ENCODE measurements around the gene HSDL2. TPM values are rescaled to one million over a fixed set of nuclear protein-coding genes. Genes with fewer than 3 reads are reported as not detected.
"Not testable (repeated sequence)": the region's sequence is repeated elsewhere in the genome, so short reads cannot be mapped to it uniquely, and the experiment has no call there.

HSDL2 gene
- total RNA-seq, 1 experiment from 2014 or later, result 37.0 TPM

DNA sequence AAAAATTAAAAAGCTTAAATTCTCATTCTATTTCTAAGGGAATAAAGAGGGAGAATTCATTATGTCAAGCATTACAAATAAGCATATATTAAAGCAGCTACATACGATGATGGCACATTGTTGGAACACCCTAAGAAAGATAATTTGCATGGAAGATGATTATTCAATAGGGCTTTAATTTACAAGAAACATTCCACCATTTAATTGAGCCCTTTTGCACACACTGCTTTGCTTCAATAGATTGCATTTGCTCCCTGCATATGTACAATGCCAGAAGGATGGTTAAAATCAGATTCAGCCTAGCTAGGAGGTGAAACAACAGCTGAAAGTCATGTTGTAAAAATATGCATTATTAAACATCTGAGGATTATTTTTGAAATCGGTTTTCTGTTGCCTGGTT, 128.5 kb downstream of the HSDL2 start:
- Histone ChIP-seq H3K9me3 (ENCODE audit: low read length) (no peaks in the 10 kb centered on the region), H3K4me3 (ENCODE audit: low read length) (no peak overlapping the region), H3K9me2 (replicated peaks; ENCODE audit: low read length) (no peaks in the 10 kb centered on the region), H3K36me3 (ENCODE audit: low read depth, low read length) (no peaks in the 10 kb centered on the region), H3F3A (ENCODE audit: low read length, unreplicated experiment) (no peaks in the 10 kb centered on the region), H3K27me3 (ENCODE audit: low read length) (no peaks in the 10 kb centered on the region), H3K9ac (ENCODE audit: low read length) (no peak overlapping the region), H4K20me1 (ENCODE audit: low read length) (no peaks in the 10 kb centered on the region), H3K27ac (ENCODE audit: low read length) (no peak overlapping the region), H3K79me2 (ENCODE audit: low read length) (no peaks in the 10 kb centered on the region), H2AFZ (ENCODE audit: low read length) (no peak overlapping the region), H3K4me2 (ENCODE audit: low read length) (no peak overlapping the region), H3K4me1 (ENCODE audit: insufficient read depth, low read length) (no peaks in the 10 kb centered on the region)
- no peak for TF ChIP-seq EZH2phosphoT487 (IDR thresholded peaks at IDR 0.05; ENCODE audit: borderline replicate concordance, low read length)
- TF ChIP-seq, protein P1, sequence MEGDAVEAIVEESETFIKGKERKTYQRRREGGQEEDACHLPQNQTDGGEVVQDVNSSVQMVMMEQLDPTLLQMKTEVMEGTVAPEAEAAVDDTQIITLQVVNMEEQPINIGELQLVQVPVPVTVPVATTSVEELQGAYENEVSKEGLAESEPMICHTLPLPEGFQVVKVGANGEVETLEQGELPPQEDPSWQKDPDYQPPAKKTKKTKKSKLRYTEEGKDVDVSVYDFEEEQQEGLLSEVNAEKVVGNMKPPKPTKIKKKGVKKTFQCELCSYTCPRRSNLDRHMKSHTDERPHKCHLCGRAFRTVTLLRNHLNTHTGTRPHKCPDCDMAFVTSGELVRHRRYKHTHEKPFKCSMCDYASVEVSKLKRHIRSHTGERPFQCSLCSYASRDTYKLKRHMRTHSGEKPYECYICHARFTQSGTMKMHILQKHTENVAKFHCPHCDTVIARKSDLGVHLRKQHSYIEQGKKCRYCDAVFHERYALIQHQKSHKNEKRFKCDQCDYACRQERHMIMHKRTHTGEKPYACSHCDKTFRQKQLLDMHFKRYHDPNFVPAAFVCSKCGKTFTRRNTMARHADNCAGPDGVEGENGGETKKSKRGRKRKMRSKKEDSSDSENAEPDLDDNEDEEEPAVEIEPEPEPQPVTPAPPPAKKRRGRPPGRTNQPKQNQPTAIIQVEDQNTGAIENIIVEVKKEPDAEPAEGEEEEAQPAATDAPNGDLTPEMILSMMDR (conservative IDR thresholded peaks at IDR 0.05; ENCODE audit: low read depth, low read length), result no peak
- no peak for TF ChIP-seq EZH2 (IDR thresholded peaks at IDR 0.05; ENCODE audit: low read length, unreplicated experiment)
- ChIA-PET CTCF (no interaction called here), POLR2A (ENCODE audit: unreplicated experiment) (no interaction called here)
- ATAC-seq (no peak), DNase-seq (no peak)
- BruUV-seq (replicated peaks), result no TSS peak
- intact Hi-C loops (cut with micrococcal nuclease), result no loop called here

DNA sequence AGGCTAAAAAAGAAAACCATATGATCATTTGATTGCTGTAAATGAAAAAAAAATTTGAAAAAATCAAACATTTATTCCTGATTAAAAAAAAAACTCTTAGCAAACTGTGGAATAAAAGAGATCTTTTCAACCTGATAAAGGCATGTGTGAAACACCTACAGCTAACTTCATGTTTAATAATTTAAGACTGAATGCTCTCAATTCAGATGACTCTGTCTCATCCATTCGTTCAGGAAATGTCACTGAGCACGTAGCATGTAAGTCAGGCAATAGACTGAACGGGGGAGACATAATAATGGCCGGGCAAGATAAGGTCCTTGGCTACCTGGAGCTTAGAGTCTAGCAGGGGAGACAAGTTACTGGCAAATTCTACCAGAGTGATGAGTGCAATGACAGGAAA, 132.5 kb downstream of the HSDL2 start:
- H3F3A ChIP-seq (ENCODE audit: low read length, unreplicated experiment); H3K4me1 ChIP-seq (ENCODE audit: insufficient read depth, low read length); POLR2A ChIA-PET (ENCODE audit: unreplicated experiment); ATAC-seq; CTCF ChIA-PET; H4K20me1 ChIP-seq (ENCODE audit: low read length); H3K9me2 ChIP-seq (replicated peaks; ENCODE audit: low read length); H3K4me2 ChIP-seq (ENCODE audit: low read length); H3K27me3 ChIP-seq (ENCODE audit: low read length); H3K4me3 ChIP-seq (ENCODE audit: low read length); H3K36me3 ChIP-seq (ENCODE audit: low read depth, low read length); H3K9me3 ChIP-seq (ENCODE audit: low read length); H3K9ac ChIP-seq (ENCODE audit: low read length); BruUV-seq (replicated peaks); H2AFZ ChIP-seq (ENCODE audit: low read length); DNase-seq; H3K79me2 ChIP-seq (ENCODE audit: low read length); H3K27ac ChIP-seq (ENCODE audit: low read length); intact Hi-C loops (cut with micrococcal nuclease): not testable (repeated sequence)

DNA sequence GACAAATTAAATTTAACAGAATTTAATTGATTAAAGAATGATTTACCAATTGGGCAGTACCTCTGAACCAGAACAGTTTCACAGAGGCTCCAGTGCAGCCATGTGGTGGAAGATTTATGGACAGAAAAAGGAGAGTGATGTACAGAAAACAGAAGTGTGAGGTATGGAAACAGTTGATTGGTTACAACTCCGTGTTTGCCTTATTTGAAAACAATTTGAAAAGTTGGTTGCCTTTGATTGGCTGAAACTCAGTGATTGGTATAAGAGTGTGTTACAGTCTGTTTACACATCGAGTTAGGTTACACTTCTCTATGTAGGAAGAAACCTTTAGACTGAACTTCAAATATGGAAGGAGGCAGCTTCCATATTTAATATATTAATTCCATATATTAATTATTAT, 136.9 kb downstream of the HSDL2 start:
- H3K36me3 ChIP-seq (ENCODE audit: low read depth, low read length), result no peaks in the 10 kb centered on the region
- H3K4me1 ChIP-seq (ENCODE audit: insufficient read depth, low read length), result no peaks in the 10 kb centered on the region
- H3K4me3 ChIP-seq (ENCODE audit: low read length), result no peak overlapping the region
- H3K9ac ChIP-seq (ENCODE audit: low read length), result no peak overlapping the region
- no peaks in the 10 kb centered on the region for H4K20me1 ChIP-seq (ENCODE audit: low read length)
- DNase-seq (no peak), ATAC-seq (no peak)
- no peak overlapping the region for H3K27ac ChIP-seq (ENCODE audit: low read length)
- H3K4me2 ChIP-seq (ENCODE audit: low read length), result no peak overlapping the region
- CTCF ChIA-PET, result no interaction called here
- H3K9me3 ChIP-seq (ENCODE audit: low read length), result no peaks in the 10 kb centered on the region
- no TSS peak for BruUV-seq (replicated peaks)
- no peak for TF ChIP-seq EZH2phosphoT487 (IDR thresholded peaks at IDR 0.05; ENCODE audit: borderline replicate concordance, low read length)
- TF ChIP-seq, protein P1 (conservative IDR thresholded peaks at IDR 0.05; ENCODE audit: low read depth, low read length), result no peak
- TF ChIP-seq EZH2 (IDR thresholded peaks at IDR 0.05; ENCODE audit: low read length, unreplicated experiment), result no peak
- no peaks in the 10 kb centered on the region for H3K9me2 ChIP-seq (replicated peaks; ENCODE audit: low read length)
- no peaks in the 10 kb centered on the region for H3K27me3 ChIP-seq (ENCODE audit: low read length)
- no peaks in the 10 kb centered on the region for H3F3A ChIP-seq (ENCODE audit: low read length, unreplicated experiment)
- H2AFZ ChIP-seq (ENCODE audit: low read length), result no peak overlapping the region
- intact Hi-C loops (cut with micrococcal nuclease), result no loop called here
- POLR2A ChIA-PET (ENCODE audit: unreplicated experiment), result no interaction called here
- H3K79me2 ChIP-seq (ENCODE audit: low read length), result no peaks in the 10 kb centered on the region

All from PC-3 (cell line).